Kidney (tissue), 14 donors: ENCODE results near the gene BOD1L1. TPM values are rescaled to one million over a fixed set of nuclear protein-coding genes. Genes with fewer than 3 reads are reported as not detected.
A peak's percentile ranks its signal among the peaks of the same experiment; 100 is the strongest.

Experiments used
- DNase-seq, 5 donors: peaks; one replicate each; pipeline ENCODE4 v3.0.0-alpha.2; 2013 to 2020
- FAIRE-seq: peaks from 2 replicates; lab custom pipeline; 2012; peaks lifted over from hg19 to GRCh38; lab: Jason Lieb, UNC
- H3K27ac ChIP-seq, 2 donors: one replicate each; pipeline ENCODE4 v1.7.0; 2013; ENCODE audit warnings: low read depth in 2 of 2, low read length in 2 of 2, inconsistent platforms in 1 of 2
- H3K27me3 ChIP-seq: one replicate; pipeline ENCODE4 v1.7.1; 2013; ENCODE audit warnings: low read length, inconsistent platforms; ENCODE audit not compliant: control insufficient read depth, insufficient read depth
- H3K36me3 ChIP-seq, 3 donors: one replicate each; pipeline versions ENCODE4 v1.7.0 to v1.7.1; 2013; ENCODE audit warnings: low read length in 3 of 3, control low read depth in 1 of 3, inconsistent platforms in 1 of 3; ENCODE audit not compliant: insufficient read depth in 3 of 3, control insufficient read depth in 2 of 3
- H3K4me1 ChIP-seq, 3 donors: one replicate each; pipeline versions ENCODE4 v1.7.0 to v1.7.1; 2013; ENCODE audit warnings: low read length in 3 of 3, inconsistent platforms in 1 of 3, low read depth in 1 of 3; ENCODE audit not compliant: control insufficient read depth in 2 of 3, insufficient read depth in 2 of 3
- H3K4me3 ChIP-seq, 3 donors: one replicate each; pipeline versions ENCODE4 v1.7.0 to v1.8.1; 2013; ENCODE audit warnings: low read length in 3 of 3, control low read depth in 1 of 3, inconsistent platforms in 1 of 3
- H3K9ac ChIP-seq, 3 donors: one replicate each; pipeline versions ENCODE4 v1.7.0 to v1.7.1; 2013; ENCODE audit warnings: low read length in 3 of 3, control low read depth in 1 of 3, inconsistent platforms in 1 of 3
- H3K9me3 ChIP-seq, 3 donors: one replicate each; pipeline versions ENCODE4 v1.7.0 to v1.7.1; 2013; ENCODE audit warnings: low read length in 3 of 3, control low read depth in 1 of 3, inconsistent platforms in 1 of 3; ENCODE audit not compliant: control insufficient read depth in 2 of 3, insufficient read depth in 1 of 3
- CTCF ChIP-seq: IDR thresholded peaks from 3 replicates; pipeline ENCODE4 v1.5.1; 2012; ENCODE audit warnings: mild to moderate bottlenecking, moderate library complexity, borderline replicate concordance; ENCODE audit not compliant: insufficient read depth; ENCODE audit errors: extremely low read depth
- intact Hi-C: fragments of 100-400 bp; cut with DNase I; formaldehyde crosslinking; loops from one replicate; pipeline ENCODE4 v1.11.1; 2022
- polyA plus RNA-seq: library from polyadenylated mRNA; stranded (reverse); fragments of 350-450 nt; fragmentation: Illumina TruSeq; extraction: RNeasy Lipid Tissue Mini Kit (QIAGEN cat#74804); gene quantifications from one replicate; pipeline ENCODE4 v1.2.3, GENCODE V29; 2014; ENCODE audit warnings: low read depth, low replicate concordance; ENCODE audit not compliant: insufficient read depth
- total RNA-seq: library from RNA; stranded (reverse); fragmentation: NEBNext Ultra II Directional; extraction: Animal tissue kit (Norgen Biotek cat#: 25700); gene quantifications from one replicate; pipeline ENCODE4 v1.2.1, GENCODE V29; 2021
- donor health status: control.
- donor health status: control.
- donor health status: control.
- donor health status: control.
- donor health status: control.
- donor health status: DM: yes; HTN: yes; CAD: no.
- donor health status: Normal renal cell carcinoma (clear cell type).

Gene BOD1L1
- total and polyA plus RNA-seq, 2 donors from 2014 or later = 9.0 to 45.6 TPM

- no peak overlapping the region for H3K9ac ChIP-seq
- H3K36me3 ChIP-seq = no peaks in the 10 kb centered on the region
- H3K27me3 ChIP-seq = peaks cover 87% of the 10 kb centered on the region
- no peak for TF ChIP-seq CTCF
- FAIRE-seq (no peak), DNase-seq (peak in 3 of 5 donors; percentile 10 to 66 (median 35))
- peaks cover 0 to 5% (median 3%) of the 10 kb centered on the region in 3 donors for H3K9me3 ChIP-seq
- intact Hi-C loops = no loop called here
- no peak overlapping the region for H3K27ac ChIP-seq
- peaks cover 0 to 4% (median 0%) of the 10 kb centered on the region in 3 donors for H3K4me1 ChIP-seq
- no peak overlapping the region for H3K4me3 ChIP-seq
Observed at GRCh38 chr4:13529128-13529919, 98.2 kb downstream of the BOD1L1 start.

- H3K4me1 ChIP-seq = peaks cover 0 to 4% (median 0%) of the 10 kb centered on the region in 3 donors
Observed at GRCh38 chr4:13528821-13529127, 98.8 kb downstream of the BOD1L1 start.

GRCh38 chr4:13527981-13528820, 99.3 kb downstream of the BOD1L1 start:
- H3K4me1 ChIP-seq = peaks cover 0 to 4% (median 0%) of the 10 kb centered on the region in 3 donors
- TF ChIP-seq CTCF = no peak
- peaks cover 82% of the 10 kb centered on the region for H3K27me3 ChIP-seq
- no peaks in the 10 kb centered on the region for H3K36me3 ChIP-seq
- DNase-seq = peak in 3 of 5 donors; percentile 4 to 40 (median 10)
- peaks cover 0 to 11% (median 7%) of the 10 kb centered on the region in 3 donors for H3K9me3 ChIP-seq
- FAIRE-seq = no peak
- H3K27ac ChIP-seq = no peak overlapping the region
- no peak overlapping the region for H3K9ac ChIP-seq
- intact Hi-C loops = no loop called here
- H3K4me3 ChIP-seq = no peak overlapping the region

More at GRCh38 chr4:13528821-13529127, 98.8 kb downstream of the BOD1L1 start:
- Histone ChIP-seq H3K9ac (no peak overlapping the region), H3K4me3 (no peak overlapping the region), H3K27ac (no peak overlapping the region), H3K9me3 (peaks cover 0 to 10% (median 7%) of the 10 kb centered on the region in 3 donors), H3K27me3 (peaks cover 86% of the 10 kb centered on the region), H3K36me3 (no peaks in the 10 kb centered on the region)
- FAIRE-seq (no peak), DNase-seq (peak in 1 of 5 donors; percentile 4)
- no peak for TF ChIP-seq CTCF
- intact Hi-C loops = no loop called here
